NCI-H2227 (cell line): ENCODE data around the gene UCK1.

ENCODE experiments used
- DNase-seq: peaks from one replicate; lab custom pipeline; 2025; ENCODE audit not compliant: unreplicated experiment; lab: John Stamatoyannopoulos, UW

Gene UCK1

GRCh38 chr9:131477816-131478419, 53.1 kb downstream of the UCK1 start:
- no peak for DNase-seq

- DNase-seq = no peak
These were observed 53.7 kb downstream of the UCK1 start for GRCh38 chr9:131477367-131477766.

- DNase-seq = no peak
These were observed 54.2 kb downstream of the UCK1 start for GRCh38 chr9:131476777-131477345.

- no peak for DNase-seq
These were observed 54.9 kb downstream of the UCK1 start for GRCh38 chr9:131475956-131476776.

- DNase-seq = no peak
These were observed 55.7 kb downstream of the UCK1 start for GRCh38 chr9:131475111-131475955.

- no peak for DNase-seq
These were observed 56.4 kb downstream of the UCK1 start for GRCh38 chr9:131474711-131475110.

DNA sequence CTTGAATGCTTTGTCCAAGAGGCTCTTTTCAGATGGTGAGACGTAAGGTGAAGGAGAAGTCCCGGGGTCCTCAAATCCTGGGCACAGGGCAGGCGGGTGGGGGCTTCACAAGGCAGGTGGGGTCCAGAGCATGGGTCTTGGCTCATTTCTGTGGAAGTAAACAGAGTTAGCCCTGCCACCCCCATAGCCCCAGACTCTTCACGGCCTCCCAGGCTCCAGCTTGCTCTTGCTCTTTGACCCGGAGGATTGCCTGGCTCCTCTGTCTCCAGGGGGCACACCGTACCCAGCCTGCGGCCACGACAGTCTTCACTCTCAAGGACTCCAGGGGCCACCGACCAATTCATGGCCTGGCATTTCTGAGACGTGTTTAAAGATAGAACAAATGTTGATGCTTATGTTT, 57.2 kb downstream of the UCK1 start:
- no peak for DNase-seq
